ENCODE measurements around the gene ARHGEF33.
"Not testable (repeated sequence)": the region's sequence is repeated elsewhere in the genome, so short reads cannot be mapped to it uniquely, and the experiment has no call there.

The ARHGEF33 gene

DNA sequence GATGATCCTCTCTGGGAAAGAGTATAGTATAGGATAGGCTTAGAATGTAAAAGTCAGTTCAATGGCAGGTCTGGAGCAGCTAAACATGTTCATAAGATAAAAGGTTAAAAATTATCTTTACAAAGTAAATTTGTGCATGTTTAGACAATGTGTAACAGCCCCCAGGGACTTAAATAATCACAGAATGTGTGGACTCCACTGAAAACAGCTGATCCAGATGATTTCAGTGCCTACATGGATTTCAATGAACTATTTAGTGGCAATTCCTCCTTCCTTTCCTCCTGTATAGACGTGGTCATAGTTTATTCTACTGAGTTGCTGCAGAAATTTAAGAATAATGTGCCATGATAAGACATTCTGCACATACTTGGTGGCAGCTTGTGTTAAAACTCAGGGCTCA lies 42.9 kb downstream of the ARHGEF33 start:
- Histone ChIP-seq H3K27me3 (ENCODE audit: insufficient read depth, poor library complexity, severe bottlenecking) (no peaks in the 10 kb centered on the region), H3K27ac (ENCODE audit: poor library complexity, severe bottlenecking) (no peak overlapping the region), H3K4me1 (ENCODE audit: insufficient read depth, poor library complexity, severe bottlenecking) (no peaks in the 10 kb centered on the region), H3K4me3 (ENCODE audit: severe bottlenecking) (no peak overlapping the region), H3K9me3 (ENCODE audit: severe bottlenecking) (no peaks in the 10 kb centered on the region), H3K36me3 (ENCODE audit: low read depth) (no peaks in the 10 kb centered on the region)
- TF ChIP-seq, protein P1, sequence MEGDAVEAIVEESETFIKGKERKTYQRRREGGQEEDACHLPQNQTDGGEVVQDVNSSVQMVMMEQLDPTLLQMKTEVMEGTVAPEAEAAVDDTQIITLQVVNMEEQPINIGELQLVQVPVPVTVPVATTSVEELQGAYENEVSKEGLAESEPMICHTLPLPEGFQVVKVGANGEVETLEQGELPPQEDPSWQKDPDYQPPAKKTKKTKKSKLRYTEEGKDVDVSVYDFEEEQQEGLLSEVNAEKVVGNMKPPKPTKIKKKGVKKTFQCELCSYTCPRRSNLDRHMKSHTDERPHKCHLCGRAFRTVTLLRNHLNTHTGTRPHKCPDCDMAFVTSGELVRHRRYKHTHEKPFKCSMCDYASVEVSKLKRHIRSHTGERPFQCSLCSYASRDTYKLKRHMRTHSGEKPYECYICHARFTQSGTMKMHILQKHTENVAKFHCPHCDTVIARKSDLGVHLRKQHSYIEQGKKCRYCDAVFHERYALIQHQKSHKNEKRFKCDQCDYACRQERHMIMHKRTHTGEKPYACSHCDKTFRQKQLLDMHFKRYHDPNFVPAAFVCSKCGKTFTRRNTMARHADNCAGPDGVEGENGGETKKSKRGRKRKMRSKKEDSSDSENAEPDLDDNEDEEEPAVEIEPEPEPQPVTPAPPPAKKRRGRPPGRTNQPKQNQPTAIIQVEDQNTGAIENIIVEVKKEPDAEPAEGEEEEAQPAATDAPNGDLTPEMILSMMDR (IDR thresholded peaks at IDR 0.05; ENCODE audit: poor library complexity, severe bottlenecking) = no peak
- ATAC-seq (ENCODE audit: low read depth) (no peak), DNase-seq (ENCODE audit: low spot score) (no peak)

DNA sequence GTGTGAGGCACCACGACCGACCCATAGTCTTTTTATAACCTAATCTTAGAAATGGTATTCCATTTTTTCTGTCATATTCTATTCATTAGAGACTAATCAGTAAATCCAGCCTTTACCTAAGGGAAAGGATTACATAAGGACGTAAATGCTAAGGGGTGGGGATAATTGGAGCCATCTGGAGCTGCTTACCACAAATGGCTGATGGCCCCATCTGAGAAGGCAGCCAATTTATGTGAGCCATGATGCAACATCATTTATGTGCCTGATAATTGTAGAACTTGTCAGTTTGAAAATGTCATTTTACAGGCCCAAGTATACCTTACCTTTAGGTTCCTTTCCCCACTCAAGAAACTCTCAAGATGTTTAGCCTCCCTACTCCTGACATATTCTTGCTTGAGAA lies 44.0 kb downstream of the ARHGEF33 start:
- Histone ChIP-seq H3K9me3 (ENCODE audit: severe bottlenecking) (no peaks in the 10 kb centered on the region), H3K27me3 (ENCODE audit: insufficient read depth, poor library complexity, severe bottlenecking) (no peaks in the 10 kb centered on the region), H3K27ac (ENCODE audit: poor library complexity, severe bottlenecking) (no peak overlapping the region), H3K36me3 (ENCODE audit: low read depth) (no peaks in the 10 kb centered on the region), H3K4me1 (ENCODE audit: insufficient read depth, poor library complexity, severe bottlenecking) (no peaks in the 10 kb centered on the region), H3K4me3 (ENCODE audit: severe bottlenecking) (no peak overlapping the region)
- TF ChIP-seq, protein P1 (IDR thresholded peaks at IDR 0.05; ENCODE audit: poor library complexity, severe bottlenecking) = no peak
- DNase-seq (ENCODE audit: low spot score) = no peak
- no peak for ATAC-seq (ENCODE audit: low read depth)

DNA sequence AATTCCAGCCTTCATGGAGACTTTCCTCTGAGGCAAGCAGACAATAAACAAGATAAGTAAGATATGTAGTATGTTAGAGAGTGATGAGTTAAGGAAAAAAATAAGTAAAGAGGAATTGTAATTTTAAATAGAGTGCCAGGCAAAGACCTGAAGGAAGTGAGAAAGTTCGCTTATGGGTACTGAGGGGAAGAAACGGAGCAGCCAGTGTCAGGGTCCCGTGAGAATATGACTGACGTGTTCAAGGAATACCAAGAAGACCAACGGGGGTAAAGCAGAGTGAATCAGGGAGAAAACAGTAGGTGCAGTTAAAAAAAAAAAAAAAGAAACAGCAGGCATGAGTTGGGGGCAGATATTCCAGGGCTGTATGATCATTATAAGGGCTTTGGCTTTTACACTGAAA lies 45.1 kb downstream of the ARHGEF33 start:
- Histone ChIP-seq H3K9me3 (ENCODE audit: severe bottlenecking) (no peaks in the 10 kb centered on the region), H3K36me3 (ENCODE audit: low read depth) (no peaks in the 10 kb centered on the region), H3K4me1 (ENCODE audit: insufficient read depth, poor library complexity, severe bottlenecking) (no peaks in the 10 kb centered on the region), H3K27me3 (ENCODE audit: insufficient read depth, poor library complexity, severe bottlenecking) (no peaks in the 10 kb centered on the region), H3K4me3 (ENCODE audit: severe bottlenecking) (no peak overlapping the region), H3K27ac (ENCODE audit: poor library complexity, severe bottlenecking) (no peak overlapping the region)
- no peak for ATAC-seq (ENCODE audit: low read depth)
- DNase-seq (ENCODE audit: low spot score) = no peak
- TF ChIP-seq, protein P1 (IDR thresholded peaks at IDR 0.05; ENCODE audit: poor library complexity, severe bottlenecking) = no peak

DNA sequence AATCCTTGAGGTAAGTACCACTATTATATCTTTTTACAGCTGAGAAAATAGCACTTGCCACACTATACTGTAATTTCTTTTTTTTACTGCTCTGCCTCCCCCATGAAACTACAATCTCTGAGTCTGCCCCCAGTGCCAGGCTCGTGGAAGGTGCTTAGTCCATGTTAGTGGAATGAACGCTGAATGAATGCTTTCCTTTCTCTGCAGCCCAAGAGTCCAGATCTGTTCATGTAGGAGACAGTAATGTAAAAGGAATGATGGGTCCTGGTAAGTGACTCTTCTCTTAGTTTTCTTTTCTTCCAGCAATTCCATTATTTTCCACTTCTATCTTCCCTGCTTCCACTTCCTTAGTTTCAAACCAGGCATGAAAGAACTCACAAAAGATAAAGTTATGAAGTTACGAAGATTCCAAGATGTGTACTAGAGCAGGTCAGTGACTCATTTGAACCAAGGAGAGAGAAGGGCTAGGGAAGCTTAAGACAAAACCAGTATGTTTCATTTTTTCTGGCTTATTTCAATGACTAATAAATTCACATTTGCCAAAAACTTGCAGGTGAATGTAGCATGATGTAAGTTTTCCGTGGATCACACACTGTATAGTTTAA lies 46.0 kb downstream of the ARHGEF33 start:
- Histone ChIP-seq H3K9me3 (ENCODE audit: severe bottlenecking) (no peaks in the 10 kb centered on the region), H3K4me1 (ENCODE audit: insufficient read depth, poor library complexity, severe bottlenecking) (no peaks in the 10 kb centered on the region), H3K27me3 (ENCODE audit: insufficient read depth, poor library complexity, severe bottlenecking) (no peaks in the 10 kb centered on the region), H3K4me3 (ENCODE audit: severe bottlenecking) (no peak overlapping the region), H3K36me3 (ENCODE audit: low read depth) (no peaks in the 10 kb centered on the region), H3K27ac (ENCODE audit: poor library complexity, severe bottlenecking) (no peak overlapping the region)
- DNase-seq (ENCODE audit: low spot score) (no peak), ATAC-seq (ENCODE audit: low read depth) (peak; percentile 66)
- TF ChIP-seq, protein P1 (IDR thresholded peaks at IDR 0.05; ENCODE audit: poor library complexity, severe bottlenecking) = no peak

DNA sequence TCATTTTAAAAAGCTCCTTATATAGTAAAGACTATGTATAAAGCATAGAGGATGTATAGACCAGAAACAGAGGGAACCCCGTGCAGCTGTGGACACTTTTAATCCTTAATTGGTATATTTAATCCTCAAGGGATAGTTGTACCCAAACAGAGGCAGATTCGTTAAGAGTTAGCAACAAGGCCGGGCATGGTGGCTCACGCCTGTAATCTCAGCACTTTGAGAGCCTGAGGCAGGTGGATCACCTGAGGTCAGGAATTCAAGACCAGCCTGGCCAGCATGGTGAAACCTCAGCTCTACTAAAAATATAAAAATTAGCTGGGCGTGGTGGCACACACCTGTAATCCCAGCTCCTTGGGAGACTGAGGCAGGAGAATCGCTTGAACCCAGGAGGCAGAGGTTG lies 46.8 kb downstream of the ARHGEF33 start:
- not testable (repeated sequence) for H3K4me3 ChIP-seq (ENCODE audit: severe bottlenecking); H3K27me3 ChIP-seq (ENCODE audit: insufficient read depth, poor library complexity, severe bottlenecking); H3K27ac ChIP-seq (ENCODE audit: poor library complexity, severe bottlenecking); H3K4me1 ChIP-seq (ENCODE audit: insufficient read depth, poor library complexity, severe bottlenecking); H3K36me3 ChIP-seq (ENCODE audit: low read depth); H3K9me3 ChIP-seq (ENCODE audit: severe bottlenecking); ATAC-seq (ENCODE audit: low read depth); DNase-seq (ENCODE audit: low spot score)
